Hypothalamus (tissue), 51 donors: Measurements from ENCODE around the gene KSR1.
"Not testable (repeated sequence)": the region's sequence is repeated elsewhere in the genome, so short reads cannot be mapped to it uniquely, and the experiment has no call there.

Experiments
- DNase-seq, 51 donors: peaks; one replicate each; lab custom pipeline; 2025; lab: John Stamatoyannopoulos, UW

KSR1 gene

GRCh38 chr17:27451906-27452305, 4.3 kb upstream of the KSR1 start:
- no peak for DNase-seq

- DNase-seq: no peak
Measured at GRCh38 chr17:27452828-27453227, 3.4 kb upstream of the KSR1 start.

- DNase-seq: no peak
Measured at GRCh38 chr17:27453471-27453870, 2.8 kb upstream of the KSR1 start.

GRCh38 chr17:27454089-27454488, 2.2 kb upstream of the KSR1 start:
- DNase-seq: no peak

GRCh38 chr17:27455236-27455913, 873 bp upstream of the KSR1 start:
- no peak for DNase-seq

- DNase-seq: peak in 16 of 51 donors; percentile 10 to 80 (median 41)
Measured at GRCh38 chr17:27456681-27457359, 572 bp downstream of the KSR1 start.

- peak in 1 of 51 donors; percentile 57 for DNase-seq
Measured at GRCh38 chr17:27457360-27457715, 1.1 kb downstream of the KSR1 start.

GRCh38 chr17:27457731-27458523, 1.7 kb downstream of the KSR1 start:
- DNase-seq: peak in 21 of 51 donors; percentile 5 to 57 (median 28)

- DNase-seq: peak in 1 of 51 donors; percentile 33
Measured at GRCh38 chr17:27458524-27458908, 2.3 kb downstream of the KSR1 start.

GRCh38 chr17:27459433-27459832, 3.2 kb downstream of the KSR1 start:
- DNase-seq: no peak

- no peak for DNase-seq
Measured at GRCh38 chr17:27460196-27460725, 4.0 kb downstream of the KSR1 start.

- DNase-seq: no peak
Measured at GRCh38 chr17:27461192-27461859, 5.1 kb downstream of the KSR1 start.

- DNase-seq: no peak
Measured at GRCh38 chr17:27462149-27462548, 5.9 kb downstream of the KSR1 start.

GRCh38 chr17:27462714-27463113, 6.5 kb downstream of the KSR1 start:
- DNase-seq: no peak

- no peak for DNase-seq
Measured at GRCh38 chr17:27463235-27463677, 7.0 kb downstream of the KSR1 start.

- not testable (repeated sequence) for DNase-seq
Measured at GRCh38 chr17:27464019-27464418, 7.8 kb downstream of the KSR1 start.

GRCh38 chr17:27464431-27464830, 8.2 kb downstream of the KSR1 start:
- no peak for DNase-seq

GRCh38 chr17:27465875-27466274, 9.6 kb downstream of the KSR1 start:
- DNase-seq: not testable (repeated sequence)

GRCh38 chr17:27466376-27466742, 10.1 kb downstream of the KSR1 start:
- no peak for DNase-seq

- no peak for DNase-seq
Measured at GRCh38 chr17:27466743-27467375, 10.6 kb downstream of the KSR1 start.
